Activated CD4-positive, alpha-beta memory T cell treated with anti-CD3 and anti-CD28 coated beads for 36 hours (primary cell): Measurements from ENCODE around the gene R3HDM1. TPM values are rescaled to one million over a fixed set of nuclear protein-coding genes. Genes with fewer than 3 reads are reported as not detected.
"Not testable (repeated sequence)": the region's sequence is repeated elsewhere in the genome, so short reads cannot be mapped to it uniquely, and the experiment has no call there.

Experiments used
- CTCF ChIA-PET: fragments of 350-600 bp; sonication (Branson Sonifier 250); formaldehyde crosslinking; loops from one replicate; lab custom pipeline; 2021; ENCODE audit warnings: antibody characterized with exemption, inconsistent platforms; lab: Charles Lee
- POLR2A ChIA-PET: fragments of 350-600 bp; sonication (Branson Sonifier 250); formaldehyde crosslinking; loops from one replicate; lab custom pipeline; 2021; ENCODE audit warnings: antibody characterized with exemption; lab: Charles Lee
- DNase-seq: peaks from one replicate; pipeline ENCODE4 v3.0.0-alpha.2; 2020
- H3K27ac Mint-ChIP-seq: one replicate; pipeline ENCODE4 v1.8.0; 2021; ENCODE audit warnings: mixed read lengths
- H3K27me3 Mint-ChIP-seq: one replicate; pipeline ENCODE4 v1.8.0; 2021; ENCODE audit warnings: mixed read lengths
- H3K36me3 Mint-ChIP-seq: one replicate; pipeline ENCODE4 v1.8.0; 2021; ENCODE audit warnings: mixed read lengths
- H3K4me1 Mint-ChIP-seq: one replicate; pipeline ENCODE4 v1.8.0; 2021; ENCODE audit warnings: low read depth, mixed read lengths
- H3K4me3 Mint-ChIP-seq: one replicate; pipeline ENCODE4 v1.8.0; 2021; ENCODE audit warnings: mild to moderate bottlenecking, mixed read lengths
- H3K9me3 Mint-ChIP-seq: one replicate; pipeline ENCODE4 v1.8.0; 2021; ENCODE audit warnings: mixed read lengths
- intact Hi-C: fragments of 100-400 bp; cut with micrococcal nuclease; formaldehyde crosslinking; loops from one replicate; pipeline ENCODE4 v1.15.1; 2023
- total RNA-seq, 2 experiments: library from RNA; stranded (reverse); gene quantifications; one replicate each; pipeline ENCODE4 v1.2.3, GENCODE V29; 2021

The R3HDM1 gene
- total RNA-seq, 2 experiments from 2014 or later = 49.3 to 56.3 TPM

DNA sequence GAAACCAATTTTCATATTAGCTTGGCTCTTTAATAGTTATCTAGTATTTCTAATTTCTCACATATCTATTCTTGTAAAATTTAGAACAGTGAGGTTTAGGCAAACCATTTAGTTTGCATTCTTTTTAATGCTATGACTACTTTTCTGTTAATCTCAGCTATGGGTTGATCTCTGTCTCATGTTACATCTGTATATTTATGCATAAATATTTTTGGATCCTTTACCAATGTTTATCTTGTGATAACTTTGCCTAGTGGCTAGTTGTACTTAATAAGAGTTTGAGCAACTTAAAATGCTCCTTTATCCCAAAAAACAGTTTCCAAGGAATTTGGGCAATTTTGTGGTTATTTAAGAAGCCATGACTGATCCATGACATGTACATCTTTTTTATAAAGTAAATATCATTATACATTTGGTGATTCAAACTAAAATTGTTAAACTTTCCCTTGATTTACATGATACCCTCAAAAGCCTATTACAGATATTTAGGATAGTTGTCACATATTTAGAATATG is 86.3 kb downstream of the R3HDM1 start:
- H3K4me3 Mint-ChIP-seq = no peak overlapping the region
- no peak overlapping the region for H3K27ac Mint-ChIP-seq
- H3K4me1 Mint-ChIP-seq = peaks cover 11% of the 10 kb centered on the region
- CTCF ChIA-PET = interaction anchor here (0.9 kb wide), 1 partner anchor 92 kb away, joined by 3 read pairs; no protein-coding TSS in a partner anchor
- H3K36me3 Mint-ChIP-seq = peaks cover 9% of the 10 kb centered on the region
- POLR2A ChIA-PET = no interaction called here
- intact Hi-C loops = loop anchor here (10.0 kb wide), 1 partner anchor 177 kb away; no protein-coding TSS in a partner anchor
- H3K27me3 Mint-ChIP-seq = no peaks in the 10 kb centered on the region
- DNase-seq = no peak
- no peaks in the 10 kb centered on the region for H3K9me3 Mint-ChIP-seq

DNA sequence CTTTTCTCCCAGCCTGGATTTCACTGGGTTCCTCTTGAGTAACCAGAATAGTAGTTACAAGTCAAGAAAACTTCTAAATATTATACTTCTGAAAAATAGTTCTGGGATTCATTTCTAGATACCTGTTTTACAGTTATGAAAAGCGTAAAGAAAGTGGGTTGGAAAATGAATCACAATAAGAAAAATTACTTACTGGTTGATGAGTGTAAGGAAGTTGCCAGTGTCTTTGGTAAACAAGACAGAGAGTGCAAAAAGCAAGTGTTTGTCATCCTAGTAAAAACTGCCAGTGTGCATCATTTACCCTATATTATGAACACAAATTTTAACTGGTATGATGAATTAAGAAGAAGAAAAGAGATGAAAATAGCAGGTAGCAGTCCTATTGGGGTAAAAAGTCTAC is 88.9 kb downstream of the R3HDM1 start:
- no peak for DNase-seq
- no peak overlapping the region for H3K4me3 Mint-ChIP-seq
- intact Hi-C loops = loop anchor here (1.0 kb wide), 2 partner anchors 17 to 44 kb away; no protein-coding TSS in a partner anchor
- no peaks in the 10 kb centered on the region for H3K9me3 Mint-ChIP-seq
- peaks cover 11% of the 10 kb centered on the region for H3K4me1 Mint-ChIP-seq
- H3K36me3 Mint-ChIP-seq = peaks cover 16% of the 10 kb centered on the region
- no peak overlapping the region for H3K27ac Mint-ChIP-seq
- ChIA-PET POLR2A (no interaction called here), CTCF (no interaction called here)
- H3K27me3 Mint-ChIP-seq = no peaks in the 10 kb centered on the region

DNA sequence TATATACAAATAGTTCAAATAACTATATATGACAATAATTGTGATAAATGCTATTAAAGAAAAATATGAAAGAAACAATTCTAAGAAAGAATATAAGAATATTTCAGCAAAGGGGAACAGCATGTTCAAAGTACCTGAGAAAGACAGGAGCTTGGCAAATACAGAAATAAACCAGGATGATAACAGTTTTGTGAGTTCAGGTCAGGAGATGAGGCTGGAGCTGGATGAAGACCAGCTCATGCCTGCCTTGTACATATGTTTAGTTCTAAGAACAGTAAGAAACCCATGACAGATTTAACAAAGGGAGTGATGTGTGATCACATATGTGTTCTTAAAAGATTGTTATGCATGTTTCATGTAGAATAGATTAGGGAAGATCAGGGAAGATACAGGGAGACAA is 98.2 kb downstream of the R3HDM1 start:
- intact Hi-C loops = no loop called here
- Mint-ChIP-seq H3K4me1 (no peaks in the 10 kb centered on the region), H3K27ac (no peak overlapping the region), H3K27me3 (no peaks in the 10 kb centered on the region), H3K9me3 (no peaks in the 10 kb centered on the region), H3K4me3 (no peak overlapping the region), H3K36me3 (peaks cover 2% of the 10 kb centered on the region)
- ChIA-PET POLR2A (no interaction called here), CTCF (interaction anchor here (0.6 kb wide), 1 partner anchor 168 kb away, joined by 3 read pairs; no protein-coding TSS in a partner anchor)
- no peak for DNase-seq

DNA sequence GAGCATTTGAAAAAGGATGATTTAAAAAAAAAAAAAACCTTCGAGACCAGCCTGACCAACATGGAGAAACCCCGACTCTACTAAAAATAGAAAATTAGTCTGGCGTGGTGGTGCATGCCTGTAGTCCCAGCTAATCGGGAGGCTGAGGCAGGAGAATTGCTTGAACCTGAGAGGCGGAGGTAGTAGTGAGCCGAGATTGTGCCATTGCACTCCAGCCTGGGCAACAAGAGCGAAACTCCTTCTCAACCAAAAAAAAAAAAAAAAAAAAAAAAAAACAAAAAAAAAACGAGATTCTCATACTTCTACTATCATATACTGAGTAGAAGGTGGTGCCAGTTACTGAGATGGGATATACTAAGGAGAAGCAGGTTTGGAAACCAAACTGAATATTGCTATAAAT is 98.8 kb downstream of the R3HDM1 start:
- intact Hi-C loops, CTCF ChIA-PET, H3K27me3 Mint-ChIP-seq: not testable (repeated sequence)

DNA sequence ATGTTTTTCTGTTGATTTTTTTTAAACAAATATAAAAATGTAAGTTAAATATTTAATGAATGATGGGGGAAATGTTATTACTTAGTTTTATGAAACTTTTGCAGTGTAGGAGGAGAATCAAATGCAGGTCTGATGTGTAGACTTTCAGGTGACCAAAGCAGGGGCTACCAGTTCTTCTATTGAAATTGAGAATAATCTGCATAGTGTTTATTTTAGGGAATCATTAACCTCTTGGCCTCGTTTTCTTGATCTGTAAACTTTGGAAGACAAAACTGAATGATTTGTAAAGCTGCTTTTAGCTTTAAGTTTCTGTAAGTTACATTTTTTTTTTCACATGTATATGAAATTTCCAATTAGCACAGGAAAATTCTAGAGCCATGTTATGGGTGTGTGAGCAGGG is 99.2 kb downstream of the R3HDM1 start:
- DNase-seq = no peak
- H3K27me3 Mint-ChIP-seq = no peaks in the 10 kb centered on the region
- H3K4me3 Mint-ChIP-seq = no peak overlapping the region
- H3K36me3 Mint-ChIP-seq = peaks cover 2% of the 10 kb centered on the region
- intact Hi-C loops = no loop called here
- CTCF ChIA-PET = no interaction called here
- POLR2A ChIA-PET = no interaction called here
- H3K4me1 Mint-ChIP-seq = no peaks in the 10 kb centered on the region
- no peak overlapping the region for H3K27ac Mint-ChIP-seq
- H3K9me3 Mint-ChIP-seq = no peaks in the 10 kb centered on the region

More for the DNA sequence above, 98.8 kb downstream of the R3HDM1 start:
- H3K36me3 Mint-ChIP-seq, H3K27ac Mint-ChIP-seq, H3K9me3 Mint-ChIP-seq, POLR2A ChIA-PET, H3K4me1 Mint-ChIP-seq, DNase-seq, H3K4me3 Mint-ChIP-seq: not testable (repeated sequence)

DNA sequence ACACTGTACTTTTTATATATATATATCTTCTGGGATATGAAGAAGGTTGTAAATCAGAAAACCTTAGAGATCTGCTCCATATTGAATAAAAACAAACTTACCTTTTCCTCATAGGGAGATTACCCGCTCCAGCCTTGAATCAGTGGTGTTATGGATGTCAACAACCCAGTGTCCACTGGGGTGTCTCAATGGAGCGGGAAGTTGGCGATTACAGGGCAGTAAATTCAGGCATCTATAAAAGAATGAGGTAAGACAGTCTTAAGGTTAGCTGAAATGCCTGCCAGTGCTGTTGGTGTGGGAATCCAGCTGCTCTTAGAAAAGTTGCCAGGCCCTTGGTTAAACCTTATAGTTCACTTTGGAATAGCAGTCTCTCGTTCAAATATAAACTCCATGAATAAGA is 102.3 kb downstream of the R3HDM1 start:
- ChIA-PET POLR2A (no interaction called here), CTCF (no interaction called here)
- Mint-ChIP-seq H3K36me3 (peaks cover 20% of the 10 kb centered on the region), H3K4me3 (no peak overlapping the region), H3K9me3 (no peaks in the 10 kb centered on the region), H3K4me1 (peaks cover 12% of the 10 kb centered on the region), H3K27ac (no peak overlapping the region), H3K27me3 (no peaks in the 10 kb centered on the region)
- intact Hi-C loops = no loop called here
- no peak for DNase-seq

DNA sequence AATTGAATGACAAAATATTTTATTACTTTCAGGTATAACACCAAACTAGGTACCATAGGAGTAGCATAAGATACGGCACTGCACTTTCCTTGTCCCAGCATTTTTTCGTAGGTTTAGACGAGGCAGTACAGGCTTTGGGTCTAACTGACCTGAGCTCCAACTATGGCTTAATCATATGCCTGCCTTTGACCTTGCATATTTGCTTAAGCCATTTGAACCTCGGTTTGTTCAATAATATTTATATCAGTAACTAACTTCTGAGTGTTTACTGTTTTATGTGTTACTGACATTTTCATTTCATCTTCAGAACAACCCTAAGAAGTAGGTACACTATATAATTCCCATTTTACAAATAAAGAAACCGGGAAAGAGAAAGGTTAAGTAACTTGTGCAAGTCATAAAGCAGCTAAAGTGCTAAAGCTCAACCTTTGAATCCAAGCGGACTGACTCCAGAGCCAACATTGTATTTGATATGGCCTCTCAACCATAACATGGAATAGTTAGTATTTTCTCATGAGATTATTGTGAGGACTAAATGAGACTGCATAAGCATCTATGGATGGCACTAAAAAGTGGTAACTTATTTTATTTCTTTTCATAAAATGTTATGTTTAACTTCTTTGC is 104.0 kb downstream of the R3HDM1 start:
- H3K4me1 Mint-ChIP-seq = peaks cover 12% of the 10 kb centered on the region

GRCh38 chr2:135636982-135637381 is 105.7 kb downstream of the R3HDM1 start:
- peaks cover 31% of the 10 kb centered on the region for H3K36me3 Mint-ChIP-seq
- ChIA-PET POLR2A (no interaction called here), CTCF (interaction anchor here (0.8 kb wide), 1 partner anchor 73 kb away, joined by 3 read pairs; no protein-coding TSS in a partner anchor)
- H3K4me3 Mint-ChIP-seq = no peak overlapping the region
- H3K27ac Mint-ChIP-seq = peak overlapping the region; percentile 24
- H3K4me1 Mint-ChIP-seq = peaks cover 12% of the 10 kb centered on the region
- no peak for DNase-seq
- intact Hi-C loops = loop anchor here (1.0 kb wide), 2 partner anchors 17 to 27 kb away; no protein-coding TSS in a partner anchor
- H3K9me3 Mint-ChIP-seq = no peaks in the 10 kb centered on the region
- no peaks in the 10 kb centered on the region for H3K27me3 Mint-ChIP-seq

More for the DNA sequence above, 104.0 kb downstream of the R3HDM1 start:
- Mint-ChIP-seq H3K27ac (no peak overlapping the region), H3K9me3 (no peaks in the 10 kb centered on the region), H3K36me3 (peaks cover 27% of the 10 kb centered on the region), H3K4me3 (no peak overlapping the region), H3K27me3 (no peaks in the 10 kb centered on the region)
- no peak for DNase-seq
- CTCF ChIA-PET = no interaction called here
- intact Hi-C loops = no loop called here
- POLR2A ChIA-PET = no interaction called here

DNA sequence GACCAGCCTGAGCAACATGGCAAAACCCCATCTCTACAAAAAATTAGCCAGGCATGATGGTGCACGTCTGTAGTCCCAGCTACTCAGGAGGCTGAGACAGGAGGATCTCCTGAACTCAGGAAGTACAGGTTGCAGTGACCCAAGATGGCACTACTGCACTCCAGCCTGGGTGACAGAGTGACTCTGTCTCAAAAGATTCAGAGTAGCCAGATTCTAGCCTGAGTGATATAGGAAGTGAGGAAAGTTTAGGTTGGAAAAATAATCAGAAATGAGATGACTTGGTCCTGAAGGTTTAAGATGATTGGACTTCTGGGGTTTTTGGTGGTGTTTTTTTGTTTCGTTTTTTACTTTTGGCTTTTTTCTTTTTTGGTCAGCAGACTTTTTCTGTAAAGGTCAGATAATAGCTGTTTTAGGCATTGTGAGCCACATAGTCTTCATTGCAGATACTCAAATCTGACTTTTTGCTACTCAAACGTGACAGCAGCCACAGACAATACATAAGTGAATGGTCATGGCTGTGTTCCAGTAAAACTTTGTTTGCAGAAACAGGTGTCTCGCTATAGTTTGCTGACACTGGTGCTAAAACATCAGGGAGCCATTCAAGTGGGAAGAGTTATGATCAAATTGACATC is 106.3 kb downstream of the R3HDM1 start:
- peaks cover 31% of the 10 kb centered on the region for H3K36me3 Mint-ChIP-seq
- H3K27me3 Mint-ChIP-seq = no peaks in the 10 kb centered on the region
- peak; percentile 20 for DNase-seq
- H3K9me3 Mint-ChIP-seq = no peaks in the 10 kb centered on the region
- POLR2A ChIA-PET = no interaction called here
- peak overlapping the region; percentile 24 for H3K27ac Mint-ChIP-seq
- H3K4me1 Mint-ChIP-seq = peaks cover 12% of the 10 kb centered on the region
- CTCF ChIA-PET = interaction anchor here (1.4 kb wide), 1 partner anchor 71 kb away, joined by 4 read pairs; no protein-coding TSS in a partner anchor
- H3K4me3 Mint-ChIP-seq = no peak overlapping the region
- intact Hi-C loops = loop anchor here (1.0 kb wide), 2 partner anchors 17 to 27 kb away; no protein-coding TSS in a partner anchor

DNA sequence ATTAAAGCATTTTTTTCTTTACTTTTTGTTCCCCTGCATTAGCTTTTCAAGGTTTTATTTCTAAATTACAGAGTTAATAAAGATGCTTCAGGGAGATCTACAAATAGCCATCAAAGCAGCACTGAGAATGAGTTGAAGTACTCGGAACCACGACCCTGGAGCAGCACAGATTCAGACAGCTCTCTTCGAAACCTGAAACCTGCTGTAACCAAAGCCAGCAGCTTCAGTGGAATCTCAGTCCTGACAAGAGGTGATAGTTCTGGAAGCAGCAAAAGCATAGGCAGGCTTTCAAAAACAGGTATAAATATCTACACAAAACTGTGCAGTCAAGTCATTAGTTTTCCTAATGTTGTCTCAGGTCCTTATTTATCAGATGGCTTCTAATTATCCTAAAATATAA is 107.5 kb downstream of the R3HDM1 start:
- H3K9me3 Mint-ChIP-seq = no peaks in the 10 kb centered on the region
- intact Hi-C loops = no loop called here
- peaks cover 12% of the 10 kb centered on the region for H3K4me1 Mint-ChIP-seq
- no peak overlapping the region for H3K27ac Mint-ChIP-seq
- ChIA-PET POLR2A (no interaction called here), CTCF (interaction anchor here (1.4 kb wide), 1 partner anchor 70 kb away, joined by 4 read pairs; no protein-coding TSS in a partner anchor)
- H3K4me3 Mint-ChIP-seq = no peak overlapping the region
- H3K36me3 Mint-ChIP-seq = peaks cover 33% of the 10 kb centered on the region
- H3K27me3 Mint-ChIP-seq = no peaks in the 10 kb centered on the region
- DNase-seq = no peak

DNA sequence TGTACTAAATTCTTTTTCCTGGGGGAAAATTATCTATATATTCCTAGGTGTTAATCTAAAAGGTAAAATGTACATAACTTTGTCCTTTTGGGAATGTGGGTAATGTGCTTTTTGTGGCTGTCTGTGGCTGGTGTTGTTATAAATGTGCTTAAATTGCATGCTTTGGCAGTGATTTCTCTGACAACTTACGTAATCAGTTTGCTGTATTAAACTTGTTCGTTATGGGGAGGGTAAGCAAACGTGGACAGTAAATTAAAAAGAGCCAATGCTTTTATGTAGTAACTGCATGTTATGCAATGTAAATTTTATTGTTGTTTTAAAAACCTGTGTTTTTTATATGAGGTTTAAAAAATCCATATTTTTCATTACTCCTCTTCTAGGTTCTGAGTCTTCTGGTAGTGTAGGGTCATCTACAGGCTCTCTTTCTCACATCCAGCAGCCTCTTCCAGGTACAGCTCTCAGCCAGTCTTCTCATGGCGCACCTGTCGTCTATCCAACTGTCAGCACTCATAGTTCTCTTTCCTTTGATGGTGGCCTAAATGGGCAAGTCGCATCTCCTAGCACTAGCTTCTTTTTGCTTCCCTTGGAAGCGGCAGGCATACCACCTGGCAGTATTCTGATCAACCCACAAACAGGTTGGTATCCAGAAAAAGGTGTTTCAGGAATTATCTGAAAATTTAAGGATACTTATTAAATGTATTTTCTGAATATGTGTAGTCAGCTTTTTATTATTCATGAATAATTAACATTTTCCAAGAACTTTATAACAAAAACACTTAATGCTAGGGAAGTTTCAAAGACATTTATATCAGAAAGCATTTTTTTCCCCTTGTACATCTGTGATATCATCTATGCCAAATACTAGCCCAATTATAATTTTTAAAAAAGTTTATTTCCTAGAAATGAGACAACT is 110.1 kb downstream of the R3HDM1 start:
- ChIA-PET POLR2A (no interaction called here), CTCF (interaction anchor here (0.6 to 1.2 kb wide), 3 partner anchors 28 to 637 kb away, joined by 3 to 4 read pairs (median 3); no protein-coding TSS in a partner anchor)
- intact Hi-C loops = no loop called here
- no peak overlapping the region for H3K4me3 Mint-ChIP-seq
- H3K36me3 Mint-ChIP-seq = peaks cover 41% of the 10 kb centered on the region
- H3K4me1 Mint-ChIP-seq = peaks cover 12% of the 10 kb centered on the region
- DNase-seq = no peak
- H3K9me3 Mint-ChIP-seq = no peaks in the 10 kb centered on the region
- H3K27me3 Mint-ChIP-seq = no peaks in the 10 kb centered on the region
- H3K27ac Mint-ChIP-seq = no peak overlapping the region
